GM19372 (cell line): ENCODE data around the gene UGCG.
"Not testable (repeated sequence)": the region's sequence is repeated elsewhere in the genome, so short reads cannot be mapped to it uniquely, and the experiment has no call there.

Experiments
- ATAC-seq: cut with Tn5 transposase; IDR thresholded peaks from one replicate; pipeline ENCODE4 v1.9.1; 2021; ENCODE audit warnings: mild to moderate bottlenecking, low read depth, moderate library complexity; ENCODE audit not compliant: unreplicated experiment

UGCG gene

GRCh38 chr9:111895996-111896941 is at the start of gene UGCG:
Gene UGCG (plus strand): TSS chr9:111896814. CDS start chr9:111897216, 402 bp downstream.
- peak; percentile 80 for ATAC-seq

- no peak for ATAC-seq
Measured at GRCh38 chr9:111851553-111851952, 45.1 kb upstream of the UGCG start.

- no peak for ATAC-seq
Measured at GRCh38 chr9:111852291-111852690, 44.3 kb upstream of the UGCG start.

- ATAC-seq, result no peak
Measured at GRCh38 chr9:111853450-111853827, 43.2 kb upstream of the UGCG start.

GRCh38 chr9:111854799-111855198 is 41.8 kb upstream of the UGCG start:
- ATAC-seq, result no peak

- no peak for ATAC-seq
Measured at GRCh38 chr9:111857555-111858211, 38.9 kb upstream of the UGCG start.

- ATAC-seq, result no peak
Measured at GRCh38 chr9:111860443-111860842, 36.2 kb upstream of the UGCG start.

GRCh38 chr9:111863636-111864035 is 33.0 kb upstream of the UGCG start:
- ATAC-seq, result no peak

- ATAC-seq, result no peak
Measured at GRCh38 chr9:111866976-111867375, 29.6 kb upstream of the UGCG start.

- no peak for ATAC-seq
Measured at GRCh38 chr9:111868475-111868874, 28.1 kb upstream of the UGCG start.

- ATAC-seq, result peak; percentile 74
Measured at GRCh38 chr9:111870774-111871498, 25.7 kb upstream of the UGCG start.

- ATAC-seq, result no peak
Measured at GRCh38 chr9:111871499-111871855, 25.1 kb upstream of the UGCG start.

- ATAC-seq, result no peak
Measured at GRCh38 chr9:111872886-111873285, 23.7 kb upstream of the UGCG start.

GRCh38 chr9:111873901-111874300 is 22.7 kb upstream of the UGCG start:
- ATAC-seq, result no peak

- no peak for ATAC-seq
Measured at GRCh38 chr9:111874500-111874899, 22.1 kb upstream of the UGCG start.

GRCh38 chr9:111875291-111875690 is 21.3 kb upstream of the UGCG start:
- ATAC-seq, result not testable (repeated sequence)

GRCh38 chr9:111875691-111876090 is 20.9 kb upstream of the UGCG start:
- not testable (repeated sequence) for ATAC-seq

- no peak for ATAC-seq
Measured at GRCh38 chr9:111876179-111876578, 20.4 kb upstream of the UGCG start.

GRCh38 chr9:111877420-111877819 is 19.2 kb upstream of the UGCG start:
- ATAC-seq, result no peak

- ATAC-seq, result no peak
Measured at GRCh38 chr9:111878946-111879345, 17.7 kb upstream of the UGCG start.
